Bronchial epithelial cell (primary cell): ENCODE data around the gene RIMS4. TPM values are rescaled to one million over a fixed set of nuclear protein-coding genes. Genes with fewer than 3 reads are reported as not detected.

Experiments
- DNase-seq: peaks from one replicate; pipeline ENCODE4 v3.0.0-alpha.2; 2010; ENCODE audit warnings: low read depth
- FAIRE-seq: peaks from 2 replicates; lab custom pipeline; 2011; peaks lifted over from hg19 to GRCh38; lab: Jason Lieb, UNC
- H3K27me3 ChIP-seq: 2 replicates; pipeline ENCODE4 v1.5.1; 2011; ENCODE audit warnings: low read length; ENCODE audit not compliant: control insufficient read depth, insufficient read depth
- H3K36me3 ChIP-seq: 2 replicates; pipeline ENCODE4 v1.5.1; 2011; ENCODE audit warnings: low read length; ENCODE audit not compliant: control insufficient read depth, insufficient read depth
- H3K4me3 ChIP-seq: 2 replicates; pipeline ENCODE4 v1.5.1; 2011; ENCODE audit warnings: mild to moderate bottlenecking, low read depth, low read length, control low read depth
- total RNA-seq: library from RNA; depleted of rRNA; stranded (reverse); fragments of >200 nt; gene quantifications from 2 replicates; pipeline ENCODE4 v1.2.1, GENCODE V29; 2014
- TF ChIP-seq, protein P1 (sequence below): IDR thresholded peaks from 2 replicates; pipeline ENCODE4 v1.5.1; 2011; ENCODE audit warnings: mild to moderate bottlenecking, moderate library complexity, low read length, control low read depth, inconsistent platforms; ENCODE audit not compliant: insufficient read depth, severe bottlenecking

Gene RIMS4
- total RNA-seq, 1 donor from 2014 or later: not detected

DNA sequence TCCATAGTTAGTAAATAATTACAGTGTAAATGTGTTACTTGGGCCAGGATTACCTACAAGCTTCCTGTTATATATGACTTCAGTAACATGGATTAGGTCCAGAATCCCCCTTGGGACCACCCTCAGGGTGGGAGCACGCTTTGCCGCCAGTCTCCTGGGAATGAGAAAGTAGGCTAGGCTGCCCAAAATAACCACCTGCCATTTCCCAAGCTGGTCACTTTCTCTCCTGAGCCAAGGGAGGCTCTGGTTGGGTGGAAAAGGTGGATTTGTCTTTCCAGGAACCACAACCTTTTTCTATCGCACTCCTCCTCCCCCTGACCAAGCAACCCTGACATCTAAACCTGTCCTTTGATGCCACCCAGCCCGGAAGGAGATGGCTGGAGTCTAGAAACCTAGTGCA, 9.6 kb upstream of the RIMS4 start:
- no peaks in the 10 kb centered on the region for H3K36me3 ChIP-seq
- H3K27me3 ChIP-seq: no peaks in the 10 kb centered on the region
- DNase-seq: no peak
- no peak overlapping the region for H3K4me3 ChIP-seq
- no peak for FAIRE-seq
- TF ChIP-seq, protein P1, sequence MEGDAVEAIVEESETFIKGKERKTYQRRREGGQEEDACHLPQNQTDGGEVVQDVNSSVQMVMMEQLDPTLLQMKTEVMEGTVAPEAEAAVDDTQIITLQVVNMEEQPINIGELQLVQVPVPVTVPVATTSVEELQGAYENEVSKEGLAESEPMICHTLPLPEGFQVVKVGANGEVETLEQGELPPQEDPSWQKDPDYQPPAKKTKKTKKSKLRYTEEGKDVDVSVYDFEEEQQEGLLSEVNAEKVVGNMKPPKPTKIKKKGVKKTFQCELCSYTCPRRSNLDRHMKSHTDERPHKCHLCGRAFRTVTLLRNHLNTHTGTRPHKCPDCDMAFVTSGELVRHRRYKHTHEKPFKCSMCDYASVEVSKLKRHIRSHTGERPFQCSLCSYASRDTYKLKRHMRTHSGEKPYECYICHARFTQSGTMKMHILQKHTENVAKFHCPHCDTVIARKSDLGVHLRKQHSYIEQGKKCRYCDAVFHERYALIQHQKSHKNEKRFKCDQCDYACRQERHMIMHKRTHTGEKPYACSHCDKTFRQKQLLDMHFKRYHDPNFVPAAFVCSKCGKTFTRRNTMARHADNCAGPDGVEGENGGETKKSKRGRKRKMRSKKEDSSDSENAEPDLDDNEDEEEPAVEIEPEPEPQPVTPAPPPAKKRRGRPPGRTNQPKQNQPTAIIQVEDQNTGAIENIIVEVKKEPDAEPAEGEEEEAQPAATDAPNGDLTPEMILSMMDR: no peak

DNA sequence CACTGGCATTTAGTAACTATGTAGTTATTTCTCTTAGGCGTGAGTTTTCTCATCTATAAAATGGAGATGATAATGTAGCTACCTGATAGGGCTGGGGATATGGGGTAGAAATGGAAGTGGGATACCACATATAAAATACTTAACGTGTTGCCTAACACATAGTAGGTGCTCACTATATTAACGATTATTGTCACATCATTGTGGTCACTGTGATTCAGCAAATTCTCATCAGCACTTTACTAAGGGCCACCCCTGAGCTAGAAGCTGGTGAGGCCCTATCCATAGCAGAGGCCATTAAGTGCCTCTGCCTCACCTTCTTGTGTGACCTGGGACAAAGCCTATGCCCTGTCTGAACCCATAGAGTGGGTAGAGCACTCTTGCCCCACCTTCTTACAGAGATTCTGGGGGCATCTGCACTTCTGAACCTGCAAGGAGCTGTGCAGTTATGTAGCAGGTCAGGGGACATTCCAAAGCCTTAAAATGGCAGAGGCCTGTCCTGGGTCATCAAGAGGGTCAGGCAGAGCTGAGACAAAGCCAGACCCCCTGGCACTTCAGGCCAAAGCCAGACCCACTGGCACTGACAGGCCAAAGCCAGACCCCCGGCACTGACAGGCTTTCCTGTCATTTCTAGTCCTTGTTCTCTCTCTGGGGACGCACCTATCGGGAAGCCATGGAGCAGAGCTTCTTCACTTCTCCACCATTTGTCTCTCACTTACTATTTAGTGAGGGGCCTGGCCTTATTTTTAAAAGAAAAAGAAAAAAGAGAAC, 7.0 kb upstream of the RIMS4 start:
- DNase-seq (no peak), FAIRE-seq (no peak)
- Histone ChIP-seq H3K36me3 (no peaks in the 10 kb centered on the region), H3K27me3 (no peaks in the 10 kb centered on the region), H3K4me3 (no peak overlapping the region)
- TF ChIP-seq, protein P1: no peak

DNA sequence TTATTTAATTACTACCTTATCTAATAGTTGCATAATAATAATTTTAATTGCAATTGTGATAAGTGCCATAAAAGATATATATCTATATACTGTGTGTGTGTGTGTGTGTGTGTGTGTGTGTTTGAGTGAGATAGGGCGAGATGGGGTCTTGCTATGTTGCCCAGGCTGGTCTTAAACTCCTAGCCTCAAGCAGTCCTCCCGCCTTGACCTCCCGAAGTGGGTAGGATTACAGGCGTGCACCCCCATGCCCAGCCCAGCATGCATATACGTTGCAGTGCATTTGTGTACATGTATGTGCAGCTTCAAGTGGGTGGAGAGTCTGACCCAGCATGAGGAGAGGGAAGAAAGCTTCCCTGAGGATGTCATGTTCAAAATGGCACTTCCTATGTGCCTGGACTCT, 4.6 kb upstream of the RIMS4 start:
- TF ChIP-seq, protein P1: no peak
- no peak for FAIRE-seq

DNA sequence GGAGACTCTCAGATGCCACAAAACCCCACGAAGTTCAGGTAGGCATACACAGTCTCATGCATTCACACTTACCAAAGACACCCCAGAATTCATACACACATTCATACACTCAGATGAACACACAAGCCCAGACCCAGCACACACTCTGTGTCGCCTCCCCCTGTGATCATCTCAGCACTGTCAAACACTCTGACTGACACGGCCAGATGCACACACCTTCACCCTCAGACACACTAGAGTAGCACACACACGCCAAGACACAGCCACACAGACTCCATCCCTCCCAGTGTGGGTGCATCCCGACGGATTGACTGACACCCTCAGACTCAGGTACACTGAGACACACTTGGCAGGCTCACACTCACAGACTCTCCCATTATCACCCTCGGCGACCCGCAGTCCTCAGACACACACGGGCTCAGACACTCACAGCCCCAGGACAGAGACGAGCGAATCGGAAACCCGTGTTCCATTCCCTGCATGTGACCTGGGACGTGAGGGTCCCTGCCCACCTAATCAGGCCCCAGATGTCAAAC, 872 bp upstream of the RIMS4 start:
- TF ChIP-seq, protein P1: no peak
- H3K27me3 ChIP-seq: peaks cover 31% of the 10 kb centered on the region
- DNase-seq (no peak), FAIRE-seq (peak; percentile 94)
- no peak overlapping the region for H3K4me3 ChIP-seq
- no peaks in the 10 kb centered on the region for H3K36me3 ChIP-seq

More for the DNA sequence above, 4.6 kb upstream of the RIMS4 start:
- Histone ChIP-seq H3K36me3 (no peaks in the 10 kb centered on the region), H3K4me3 (no peak overlapping the region), H3K27me3 (peaks cover 12% of the 10 kb centered on the region)
- DNase-seq: no peak

DNA sequence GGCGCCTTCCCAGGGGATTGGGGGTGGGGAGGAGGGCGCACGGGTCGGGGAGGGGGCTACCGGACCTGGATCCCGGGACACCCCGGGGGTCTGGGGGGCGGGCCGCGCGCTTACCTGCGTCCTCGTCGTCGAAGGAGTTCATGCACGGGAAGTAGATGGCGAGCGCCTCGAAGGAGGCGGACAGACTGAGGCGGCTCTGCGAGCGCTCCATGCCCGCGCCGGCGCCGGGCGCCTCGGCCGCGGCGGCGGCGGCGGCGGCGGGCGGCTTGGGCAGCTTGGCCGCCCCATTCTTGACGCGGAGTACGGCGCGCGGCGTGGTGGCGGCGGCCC, 320 bp downstream of the RIMS4 start:
- TF ChIP-seq, protein P1: no peak
- Histone ChIP-seq H3K36me3 (no peaks in the 10 kb centered on the region), H3K27me3 (peaks cover 34% of the 10 kb centered on the region), H3K4me3 (no peak overlapping the region)
- FAIRE-seq: no peak
- DNase-seq: no peak
